Liver (tissue), 9 donors: ENCODE results near the gene GABRB1. TPM values are rescaled to one million over a fixed set of nuclear protein-coding genes. Genes with fewer than 3 reads are reported as not detected.

ENCODE experiments used
- DNase-seq: peaks from one replicate; pipeline ENCODE4 v3.0.0-alpha.2; 2017; ENCODE audit warnings: low spot score
- H3K27ac ChIP-seq, 2 donors: one replicate each; pipeline ENCODE4 v1.7.0; 2013; ENCODE audit warnings: inconsistent platforms in 2 of 2, low read length in 2 of 2, control low read depth in 1 of 2, low read depth in 1 of 2, mild to moderate bottlenecking in 1 of 2
- H3K27me3 ChIP-seq, 4 donors: one replicate each; pipeline versions ENCODE4 v1.6.1 to v1.7.0; 2013; ENCODE audit warnings: low read length in 3 of 4, inconsistent platforms in 1 of 4, mild to moderate bottlenecking in 1 of 4, moderate library complexity in 1 of 4; ENCODE audit not compliant: control insufficient read depth in 4 of 4, insufficient read depth in 4 of 4
- H3K36me3 ChIP-seq, 4 donors: one replicate each; pipeline versions ENCODE4 v1.6.1 to v1.7.0; 2013; ENCODE audit warnings: low read length in 3 of 4, mild to moderate bottlenecking in 3 of 4, low read depth in 1 of 4, moderate library complexity in 1 of 4; ENCODE audit not compliant: control insufficient read depth in 4 of 4, insufficient read depth in 3 of 4
- H3K4me1 ChIP-seq, 4 donors: one replicate each; pipeline versions ENCODE4 v1.6.1 to v1.7.0; 2013; ENCODE audit warnings: low read length in 3 of 4, mild to moderate bottlenecking in 3 of 4, moderate library complexity in 1 of 4; ENCODE audit not compliant: control insufficient read depth in 4 of 4, insufficient read depth in 4 of 4
- H3K4me3 ChIP-seq, 3 donors: one replicate each; pipeline versions ENCODE4 v1.6.1 to v1.7.0; 2013; ENCODE audit warnings: low read length in 3 of 3, control low read depth in 1 of 3, low read depth in 1 of 3, mild to moderate bottlenecking in 1 of 3
- H3K9ac ChIP-seq, 2 donors: one replicate each; pipeline ENCODE4 v1.7.0; 2013; ENCODE audit warnings: low read length in 2 of 2, mild to moderate bottlenecking in 2 of 2, moderate library complexity in 2 of 2, control low read depth in 1 of 2, low read depth in 1 of 2
- H3K9me3 ChIP-seq, 4 donors: one replicate each; pipeline versions ENCODE4 v1.6.1 to v1.7.0; 2013; ENCODE audit warnings: low read length in 3 of 4; ENCODE audit not compliant: control insufficient read depth in 4 of 4
- ATF3 ChIP-seq: IDR thresholded peaks from 2 replicates; pipeline ENCODE4 v1.6.1; 2016; ENCODE audit warnings: antibody characterized with exemption
- EGR1 ChIP-seq, 2 donors: IDR thresholded peaks; 2 replicates each; pipeline ENCODE4 v1.6.1; 2016 to 2018; ENCODE audit warnings: antibody characterized with exemption in 2 of 2, low read depth in 2 of 2
- FOXA1 ChIP-seq: IDR thresholded peaks from 2 replicates; pipeline ENCODE4 v1.6.1; 2016; ENCODE audit warnings: antibody characterized with exemption
- FOXA2 ChIP-seq: IDR thresholded peaks from 2 replicates; pipeline ENCODE4 v1.6.1; 2016; ENCODE audit warnings: antibody characterized with exemption
- GABPA ChIP-seq, 2 donors: IDR thresholded peaks in 1 of 2; conservative IDR thresholded peaks in 1 of 2; 2 replicates each; pipeline ENCODE4 v1.6.1; 2016; ENCODE audit warnings: antibody characterized with exemption in 2 of 2, mild to moderate bottlenecking in 1 of 2, moderate library complexity in 1 of 2
- HNF4G ChIP-seq: IDR thresholded peaks from 2 replicates; pipeline ENCODE4 v1.6.1; 2016; ENCODE audit warnings: antibody characterized with exemption
- JUND ChIP-seq, 2 donors: IDR thresholded peaks; 2 replicates each; pipeline ENCODE4 v1.6.1; 2016; ENCODE audit warnings: antibody characterized with exemption in 2 of 2
- NR2F2 ChIP-seq: IDR thresholded peaks from 2 replicates; pipeline ENCODE4 v1.6.1; 2016; ENCODE audit warnings: antibody characterized with exemption
- RXRA ChIP-seq, 2 donors: IDR thresholded peaks; 2 replicates each; pipeline ENCODE4 v1.6.1; 2017 to 2018; ENCODE audit warnings: antibody characterized with exemption in 2 of 2, mild to moderate bottlenecking in 1 of 2
- SP1 ChIP-seq: IDR thresholded peaks from 2 replicates; pipeline ENCODE4 v1.6.1; 2018; ENCODE audit warnings: antibody characterized with exemption, mild to moderate bottlenecking
- TAF1 ChIP-seq: conservative IDR thresholded peaks from 2 replicates; pipeline ENCODE4 v1.6.1; 2016; ENCODE audit warnings: antibody characterized with exemption, mild to moderate bottlenecking
- YY1 ChIP-seq: IDR thresholded peaks from 2 replicates; pipeline ENCODE4 v1.6.1; 2016; ENCODE audit warnings: antibody characterized with exemption, mild to moderate bottlenecking
- ZBTB33 ChIP-seq: IDR thresholded peaks from 2 replicates; pipeline ENCODE4 v1.6.1; 2016; ENCODE audit warnings: antibody characterized with exemption
- WGBS: extraction: QIAGEN DNeasy Blood & Tissue Kit; methylation state at CpG from one replicate; pipeline ENCODE4 v1.1.7; 2013; 5-methylcytosine and 5-hydroxymethylcytosine counted together
- polyA plus RNA-seq, 2 donors: library from polyadenylated mRNA; stranded (reverse) in 1 of 2; unstranded in 1 of 2; fragments of 200-250 nt in 1 of 2; fragments of >200 nt in 1 of 2; fragmentation: Nextera tagmentation in 1 of 2; extraction: Ambion mirVana in 1 of 2; gene quantifications; one replicate each; pipeline versions ENCODE4 v1.2.1 to v1.2.3, GENCODE V29; 2013 to 2015
- total RNA-seq, 2 donors: library from RNA; depleted of rRNA; stranded (reverse); fragments of >200 nt; gene quantifications; one replicate each; pipeline ENCODE4 v1.2.3, GENCODE V29; 2014
- TF ChIP-seq, protein P1 (sequence below): fragments of 150-350 bp; IDR thresholded peaks from 2 replicates; pipeline ENCODE4 v1.5.1; 2017; ENCODE audit warnings: improper control_type of control experiment, low read depth, low read length; ENCODE audit not compliant: missing input control
- TF ChIP-seq, protein P2 (sequence below): IDR thresholded peaks from 2 replicates; pipeline ENCODE4 v1.6.1; 2016; ENCODE audit warnings: antibody characterized with exemption
- TF ChIP-seq, protein P3 (sequence below): IDR thresholded peaks from 2 replicates; pipeline ENCODE4 v1.6.1; 2016; ENCODE audit warnings: antibody characterized with exemption, mild to moderate bottlenecking
- donor health status: healthy.
- donor health status: healthy.
- donor health status: healthy.
- donor health status: healthy.
- donor health status: healthy.

The GABRB1 gene
- total and polyA plus RNA-seq, 4 donors = 0.17 to 1.3 TPM; not detected in 2

DNA sequence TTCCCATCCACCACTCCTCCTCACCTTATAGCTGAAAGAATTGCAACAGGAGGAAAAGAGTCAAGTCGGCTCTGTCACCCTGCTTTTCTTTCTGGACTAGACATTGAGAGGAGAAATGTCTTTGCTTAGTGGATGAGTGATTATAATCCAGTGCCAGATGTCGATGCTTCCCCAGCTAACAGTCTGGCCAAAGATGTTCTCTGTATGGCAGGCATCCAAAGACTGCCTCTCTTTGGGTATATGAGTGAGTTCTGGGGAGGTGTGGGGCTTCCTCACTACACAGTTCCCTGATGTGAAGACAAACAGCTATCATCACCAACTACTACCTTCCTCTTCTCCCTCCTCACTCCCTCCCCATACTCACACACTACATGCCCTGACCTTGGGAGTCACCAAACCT lies 341.2 kb downstream of the GABRB1 start:
- WGBS = 72% methylated on average over 2 of the region's 2 CpGs

GRCh38 chr4:47373174-47373573 lies 341.8 kb downstream of the GABRB1 start:
- Histone ChIP-seq H3K4me1 (no peaks in the 10 kb centered on the region), H3K4me3 (no peak overlapping the region), H3K9ac (no peak overlapping the region), H3K9me3 (no peaks in the 10 kb centered on the region), H3K27me3 (peaks cover 0 to 4% (median 0%) of the 10 kb centered on the region in 4 donors), H3K27ac (no peak overlapping the region), H3K36me3 (no peaks in the 10 kb centered on the region)
- TF ChIP-seq FOXA1 (no peak), SP1 (no peak), HNF4G (no peak), EGR1 (IDR thresholded peaks at IDR 0.05; ENCODE audit: low read depth in 2 of 2) (no peak), NR2F2 (no peak), TAF1 (no peak), GABPA (IDR thresholded peaks at IDR 0.05 in 1 of 2, conservative IDR thresholded peaks at IDR 0.05 in 1 of 2) (no peak), ATF3 (no peak), RXRA (IDR thresholded peaks at IDR 0.05) (no peak), FOXA2 (no peak)
- TF ChIP-seq, protein P1, sequence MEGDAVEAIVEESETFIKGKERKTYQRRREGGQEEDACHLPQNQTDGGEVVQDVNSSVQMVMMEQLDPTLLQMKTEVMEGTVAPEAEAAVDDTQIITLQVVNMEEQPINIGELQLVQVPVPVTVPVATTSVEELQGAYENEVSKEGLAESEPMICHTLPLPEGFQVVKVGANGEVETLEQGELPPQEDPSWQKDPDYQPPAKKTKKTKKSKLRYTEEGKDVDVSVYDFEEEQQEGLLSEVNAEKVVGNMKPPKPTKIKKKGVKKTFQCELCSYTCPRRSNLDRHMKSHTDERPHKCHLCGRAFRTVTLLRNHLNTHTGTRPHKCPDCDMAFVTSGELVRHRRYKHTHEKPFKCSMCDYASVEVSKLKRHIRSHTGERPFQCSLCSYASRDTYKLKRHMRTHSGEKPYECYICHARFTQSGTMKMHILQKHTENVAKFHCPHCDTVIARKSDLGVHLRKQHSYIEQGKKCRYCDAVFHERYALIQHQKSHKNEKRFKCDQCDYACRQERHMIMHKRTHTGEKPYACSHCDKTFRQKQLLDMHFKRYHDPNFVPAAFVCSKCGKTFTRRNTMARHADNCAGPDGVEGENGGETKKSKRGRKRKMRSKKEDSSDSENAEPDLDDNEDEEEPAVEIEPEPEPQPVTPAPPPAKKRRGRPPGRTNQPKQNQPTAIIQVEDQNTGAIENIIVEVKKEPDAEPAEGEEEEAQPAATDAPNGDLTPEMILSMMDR = no peak
- DNase-seq = no peak

More for the DNA sequence above, 341.2 kb downstream of the GABRB1 start:
- H3K4me3 ChIP-seq = no peak overlapping the region
- DNase-seq = no peak
- H3K9me3 ChIP-seq = no peaks in the 10 kb centered on the region
- H3K36me3 ChIP-seq = no peaks in the 10 kb centered on the region
- no peak for TF ChIP-seq TAF1
- no peak for TF ChIP-seq ZBTB33
- TF ChIP-seq, protein P2, sequence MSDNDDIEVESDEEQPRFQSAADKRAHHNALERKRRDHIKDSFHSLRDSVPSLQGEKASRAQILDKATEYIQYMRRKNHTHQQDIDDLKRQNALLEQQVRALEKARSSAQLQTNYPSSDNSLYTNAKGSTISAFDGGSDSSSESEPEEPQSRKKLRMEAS = no peak
- TF ChIP-seq ATF3 = no peak
- TF ChIP-seq, protein P3, sequence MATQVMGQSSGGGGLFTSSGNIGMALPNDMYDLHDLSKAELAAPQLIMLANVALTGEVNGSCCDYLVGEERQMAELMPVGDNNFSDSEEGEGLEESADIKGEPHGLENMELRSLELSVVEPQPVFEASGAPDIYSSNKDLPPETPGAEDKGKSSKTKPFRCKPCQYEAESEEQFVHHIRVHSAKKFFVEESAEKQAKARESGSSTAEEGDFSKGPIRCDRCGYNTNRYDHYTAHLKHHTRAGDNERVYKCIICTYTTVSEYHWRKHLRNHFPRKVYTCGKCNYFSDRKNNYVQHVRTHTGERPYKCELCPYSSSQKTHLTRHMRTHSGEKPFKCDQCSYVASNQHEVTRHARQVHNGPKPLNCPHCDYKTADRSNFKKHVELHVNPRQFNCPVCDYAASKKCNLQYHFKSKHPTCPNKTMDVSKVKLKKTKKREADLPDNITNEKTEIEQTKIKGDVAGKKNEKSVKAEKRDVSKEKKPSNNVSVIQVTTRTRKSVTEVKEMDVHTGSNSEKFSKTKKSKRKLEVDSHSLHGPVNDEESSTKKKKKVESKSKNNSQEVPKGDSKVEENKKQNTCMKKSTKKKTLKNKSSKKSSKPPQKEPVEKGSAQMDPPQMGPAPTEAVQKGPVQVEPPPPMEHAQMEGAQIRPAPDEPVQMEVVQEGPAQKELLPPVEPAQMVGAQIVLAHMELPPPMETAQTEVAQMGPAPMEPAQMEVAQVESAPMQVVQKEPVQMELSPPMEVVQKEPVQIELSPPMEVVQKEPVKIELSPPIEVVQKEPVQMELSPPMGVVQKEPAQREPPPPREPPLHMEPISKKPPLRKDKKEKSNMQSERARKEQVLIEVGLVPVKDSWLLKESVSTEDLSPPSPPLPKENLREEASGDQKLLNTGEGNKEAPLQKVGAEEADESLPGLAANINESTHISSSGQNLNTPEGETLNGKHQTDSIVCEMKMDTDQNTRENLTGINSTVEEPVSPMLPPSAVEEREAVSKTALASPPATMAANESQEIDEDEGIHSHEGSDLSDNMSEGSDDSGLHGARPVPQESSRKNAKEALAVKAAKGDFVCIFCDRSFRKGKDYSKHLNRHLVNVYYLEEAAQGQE = no peak
- no peak for TF ChIP-seq FOXA1
- TF ChIP-seq GABPA (IDR thresholded peaks at IDR 0.05 in 1 of 2, conservative IDR thresholded peaks at IDR 0.05 in 1 of 2) = no peak
- TF ChIP-seq YY1 = no peak
- no peak for TF ChIP-seq JUND (IDR thresholded peaks at IDR 0.05)
- no peak for TF ChIP-seq EGR1 (IDR thresholded peaks at IDR 0.05; ENCODE audit: low read depth in 2 of 2)
- no peak for TF ChIP-seq FOXA2
- H3K27ac ChIP-seq = no peak overlapping the region
- no peaks in the 10 kb centered on the region for H3K4me1 ChIP-seq
- peaks cover 0 to 4% (median 0%) of the 10 kb centered on the region in 4 donors for H3K27me3 ChIP-seq
- H3K9ac ChIP-seq = no peak overlapping the region
